ENCODE results near the gene INTS6L.
"Not testable (repeated sequence)": the region's sequence is repeated elsewhere in the genome, so short reads cannot be mapped to it uniquely, and the experiment has no call there.

INTS6L gene

GRCh38 chrX:135522878-135523693, 2.6 kb downstream of the INTS6L start:
- DNase-seq = no peak

- DNase-seq = no peak
Measured at GRCh38 chrX:135528254-135528653, 7.8 kb downstream of the INTS6L start.

- DNase-seq = no peak
Measured at GRCh38 chrX:135528756-135529155, 8.3 kb downstream of the INTS6L start.

- no peak for DNase-seq
Measured at GRCh38 chrX:135530097-135530496, 9.6 kb downstream of the INTS6L start.

GRCh38 chrX:135531813-135532212, 11.4 kb downstream of the INTS6L start:
- DNase-seq = no peak

GRCh38 chrX:135535077-135535940, 14.8 kb downstream of the INTS6L start:
- no peak for DNase-seq

GRCh38 chrX:135536877-135537276, 16.4 kb downstream of the INTS6L start:
- no peak for DNase-seq

GRCh38 chrX:135541351-135541750, 20.9 kb downstream of the INTS6L start:
- DNase-seq = no peak

GRCh38 chrX:135543172-135543571, 22.7 kb downstream of the INTS6L start:
- DNase-seq = no peak

GRCh38 chrX:135543924-135544323, 23.5 kb downstream of the INTS6L start:
- no peak for DNase-seq

GRCh38 chrX:135544338-135544948, 24.0 kb downstream of the INTS6L start:
- no peak for DNase-seq

- DNase-seq = no peak
Measured at GRCh38 chrX:135547767-135548166, 27.3 kb downstream of the INTS6L start.

- no peak for DNase-seq
Measured at GRCh38 chrX:135549519-135549918, 29.1 kb downstream of the INTS6L start.

- no peak for DNase-seq
Measured at GRCh38 chrX:135556055-135556454, 35.6 kb downstream of the INTS6L start.

- no peak for DNase-seq
Measured at GRCh38 chrX:135557344-135557743, 36.9 kb downstream of the INTS6L start.

- DNase-seq = no peak
Measured at GRCh38 chrX:135572436-135572835, 52.0 kb downstream of the INTS6L start.

- no peak for DNase-seq
Measured at GRCh38 chrX:135581496-135581895, 61.0 kb downstream of the INTS6L start.

- DNase-seq = no peak
Measured at GRCh38 chrX:135585153-135585552, 64.7 kb downstream of the INTS6L start.

GRCh38 chrX:135591871-135592270, 71.4 kb downstream of the INTS6L start:
- no peak for DNase-seq

- not testable (repeated sequence) for DNase-seq
Measured at GRCh38 chrX:135594049-135594448, 73.6 kb downstream of the INTS6L start.

- DNase-seq = not testable (repeated sequence)
Measured at GRCh38 chrX:135594453-135594852, 74.0 kb downstream of the INTS6L start.

- no peak for DNase-seq
Measured at GRCh38 chrX:135595543-135595942, 75.1 kb downstream of the INTS6L start.

- DNase-seq = no peak
Measured at GRCh38 chrX:135596495-135596894, 76.0 kb downstream of the INTS6L start.

- no peak for DNase-seq
Measured at GRCh38 chrX:135605906-135606305, 85.4 kb downstream of the INTS6L start.
